GM21360 (cell line): ENCODE results near the gene HDAC7.
"Not testable (repeated sequence)": the region's sequence is repeated elsewhere in the genome, so short reads cannot be mapped to it uniquely, and the experiment has no call there.

Source experiments
- ATAC-seq: cut with Tn5 transposase; IDR thresholded peaks from one replicate; pipeline ENCODE4 v1.9.1; 2021; ENCODE audit warnings: mild to moderate bottlenecking, moderate library complexity; ENCODE audit not compliant: unreplicated experiment

The HDAC7 gene

DNA sequence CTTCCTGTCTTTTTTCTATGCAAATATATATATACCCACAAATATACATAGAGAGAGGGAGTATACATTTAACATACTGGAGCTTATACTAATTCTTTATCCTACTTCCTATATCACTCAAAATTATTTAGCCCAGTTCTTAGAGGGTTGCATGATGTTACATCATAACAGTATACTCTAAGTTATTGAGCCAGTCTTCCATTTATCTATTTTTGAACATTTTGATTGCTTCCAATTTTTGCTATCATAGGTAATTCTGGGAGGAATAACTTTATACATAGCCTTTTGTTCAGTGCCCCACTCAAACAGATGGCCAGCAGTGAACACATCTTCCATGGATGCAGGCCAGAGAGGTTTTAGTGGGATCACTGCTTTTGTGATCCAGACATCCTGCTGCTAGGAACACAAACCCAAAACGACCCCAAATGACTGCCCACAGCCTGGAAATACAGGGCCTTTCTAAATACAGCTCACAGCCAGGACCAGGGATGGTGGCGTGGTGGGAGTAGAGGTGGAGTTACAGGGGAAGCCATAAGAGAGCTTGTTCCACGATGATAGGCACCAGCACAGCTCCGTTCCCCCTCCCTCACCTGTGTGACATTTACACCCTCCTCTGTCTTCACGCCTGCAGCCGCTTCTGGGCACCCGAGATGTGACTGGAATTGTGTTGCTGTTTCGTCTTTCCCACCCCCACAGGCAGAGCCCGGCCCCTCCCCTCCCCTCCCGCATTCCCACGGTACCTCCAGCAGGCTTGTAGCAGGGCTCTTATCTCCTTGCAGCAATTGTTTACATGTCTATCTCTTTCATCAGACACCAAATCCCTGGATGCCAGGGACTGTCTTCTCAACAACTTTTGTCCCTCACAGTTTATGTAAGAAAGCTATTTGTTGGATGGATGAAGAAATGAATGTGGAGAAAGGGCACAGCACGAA is 30.7 kb upstream of the HDAC7 start:
- no peak for ATAC-seq

DNA sequence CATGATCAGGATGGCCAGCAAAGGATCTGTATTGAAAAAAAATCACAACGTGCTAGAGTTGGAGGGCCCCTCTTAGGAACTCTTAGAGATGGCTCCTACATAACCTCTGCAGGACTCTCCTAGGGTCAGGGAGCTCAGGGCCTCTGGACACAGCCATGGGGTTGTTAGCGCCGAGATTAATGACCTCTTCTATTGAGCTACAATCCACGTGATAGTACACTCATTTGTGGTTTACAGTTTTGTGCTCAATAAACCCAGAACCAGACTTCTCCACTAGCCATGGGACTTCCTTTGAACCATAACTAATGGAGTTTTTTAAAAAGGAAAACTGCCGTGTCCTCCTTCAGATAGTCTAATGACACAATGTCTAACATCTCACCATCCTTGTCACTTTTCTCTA is 29.6 kb upstream of the HDAC7 start:
- no peak for ATAC-seq

- no peak for ATAC-seq
Observed at GRCh38 chr12:47848853-47849252, 29.1 kb upstream of the HDAC7 start.

GRCh38 chr12:47846294-47846996 is 26.7 kb upstream of the HDAC7 start:
- no peak for ATAC-seq

GRCh38 chr12:47845081-47845480 is 25.4 kb upstream of the HDAC7 start:
- no peak for ATAC-seq

DNA sequence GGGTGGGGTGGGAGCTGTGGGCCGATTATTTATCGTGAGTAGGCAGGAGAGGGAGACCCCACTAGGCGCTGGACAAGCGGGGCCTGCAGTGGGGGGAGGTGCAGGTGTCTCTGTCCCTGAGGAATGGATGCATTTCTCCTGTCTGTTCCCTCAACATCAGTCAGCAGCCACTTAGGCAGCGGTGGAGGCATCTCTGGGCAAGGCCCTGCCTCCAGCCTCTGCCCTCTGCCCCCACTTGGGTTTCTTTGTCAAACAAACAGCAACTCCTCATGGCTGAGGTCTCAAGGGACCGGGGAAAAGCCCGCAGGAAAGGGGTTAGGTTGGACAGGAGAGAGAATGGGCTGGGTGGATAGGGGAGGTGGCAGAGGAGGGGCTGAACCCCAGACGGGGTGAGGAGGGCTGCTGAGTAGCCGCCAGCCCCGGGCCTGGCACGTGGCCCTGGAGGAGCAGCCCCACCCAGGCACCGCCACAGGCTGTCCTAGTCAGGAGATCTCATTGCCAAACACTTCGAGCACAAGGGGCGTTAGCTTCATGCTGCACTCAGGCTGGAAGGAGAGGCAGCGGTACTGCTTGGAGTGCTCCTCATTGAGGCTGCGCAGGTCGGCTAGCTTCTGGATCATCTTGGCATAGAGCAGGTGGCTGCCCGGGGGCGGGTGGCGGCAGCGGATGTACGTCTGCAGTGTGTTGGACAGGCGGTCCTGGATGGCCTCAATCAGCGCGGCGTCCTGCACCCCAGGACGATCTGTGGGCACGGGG is 24.7 kb upstream of the HDAC7 start:
- ATAC-seq = no peak

GRCh38 chr12:47843226-47843980 is 23.7 kb upstream of the HDAC7 start:
- no peak for ATAC-seq

GRCh38 chr12:47842543-47842942 is 22.8 kb upstream of the HDAC7 start:
- not testable (repeated sequence) for ATAC-seq

DNA sequence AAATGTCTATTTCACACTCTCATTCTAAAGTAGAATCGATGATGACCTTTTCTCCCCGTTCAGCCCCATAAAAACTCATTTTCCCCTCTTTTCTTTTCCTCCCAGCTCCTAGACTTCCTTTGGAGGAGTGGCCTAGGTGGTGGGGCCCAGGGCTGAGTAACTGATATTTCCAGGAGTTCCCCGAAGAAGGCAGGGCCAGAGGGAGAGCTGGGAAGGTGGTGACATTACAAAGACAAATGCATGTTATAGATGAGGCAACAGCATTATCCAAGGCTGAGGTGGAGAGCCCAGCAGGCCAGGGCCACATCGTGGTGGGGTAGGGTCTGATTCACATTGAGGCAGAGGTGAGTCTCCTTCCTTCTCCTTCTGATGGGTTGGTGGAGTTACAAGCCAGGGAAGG is 22.2 kb upstream of the HDAC7 start:
- no peak for ATAC-seq

DNA sequence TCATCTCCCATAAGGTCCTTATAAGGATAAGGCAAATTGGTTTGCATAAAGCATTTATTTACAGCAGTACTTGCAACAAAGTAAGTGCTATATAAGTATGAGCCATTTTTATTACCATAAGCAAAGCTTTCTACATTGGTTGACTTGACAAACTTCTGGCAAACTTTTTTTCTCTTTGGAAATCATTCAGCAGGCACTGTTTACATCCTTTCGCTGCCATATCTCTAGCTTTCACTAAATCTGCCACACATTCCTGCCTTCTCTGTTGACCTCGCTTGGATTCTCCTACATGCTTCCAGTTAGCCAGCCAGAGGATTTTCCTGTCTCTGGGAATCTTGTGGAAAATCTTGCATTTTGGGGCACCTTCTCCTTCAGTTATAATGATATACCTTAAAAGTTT is 21.8 kb upstream of the HDAC7 start:
- no peak for ATAC-seq

GRCh38 chr12:47840571-47840970 is 20.9 kb upstream of the HDAC7 start:
- ATAC-seq = no peak

- ATAC-seq = no peak
Observed at GRCh38 chr12:47839214-47839876, 19.6 kb upstream of the HDAC7 start.

DNA sequence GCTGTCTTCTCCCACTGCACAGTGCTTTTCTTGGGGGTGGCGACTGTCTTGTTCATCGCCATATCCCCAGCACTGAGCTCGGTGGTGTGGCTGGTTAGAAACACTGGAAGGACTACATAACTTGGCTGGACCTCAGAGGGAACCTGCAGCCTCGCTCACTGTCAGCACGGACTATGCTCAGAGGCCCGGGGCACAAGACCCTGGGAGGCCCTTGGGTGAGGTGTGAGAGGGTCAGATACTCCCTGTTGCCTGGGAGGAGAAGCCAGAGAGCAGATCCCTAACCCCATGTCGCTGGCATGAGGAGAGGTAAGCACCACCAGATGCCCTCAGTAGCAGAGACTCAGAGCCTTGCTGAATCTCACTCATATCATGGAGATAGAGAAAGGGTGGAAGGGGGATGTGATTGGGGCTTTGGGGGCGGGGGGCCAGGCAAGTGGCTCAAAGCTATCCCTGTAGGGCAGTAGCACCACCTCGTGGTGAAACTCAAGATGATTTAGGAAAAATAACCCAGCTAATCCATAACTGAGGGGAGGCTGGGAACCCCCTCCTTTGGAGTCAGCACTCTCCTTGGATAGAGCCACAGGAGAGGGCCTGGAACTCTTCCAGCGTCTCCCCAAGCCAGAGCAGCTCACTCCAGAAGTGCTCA is 18.7 kb upstream of the HDAC7 start:
- ATAC-seq = no peak

DNA sequence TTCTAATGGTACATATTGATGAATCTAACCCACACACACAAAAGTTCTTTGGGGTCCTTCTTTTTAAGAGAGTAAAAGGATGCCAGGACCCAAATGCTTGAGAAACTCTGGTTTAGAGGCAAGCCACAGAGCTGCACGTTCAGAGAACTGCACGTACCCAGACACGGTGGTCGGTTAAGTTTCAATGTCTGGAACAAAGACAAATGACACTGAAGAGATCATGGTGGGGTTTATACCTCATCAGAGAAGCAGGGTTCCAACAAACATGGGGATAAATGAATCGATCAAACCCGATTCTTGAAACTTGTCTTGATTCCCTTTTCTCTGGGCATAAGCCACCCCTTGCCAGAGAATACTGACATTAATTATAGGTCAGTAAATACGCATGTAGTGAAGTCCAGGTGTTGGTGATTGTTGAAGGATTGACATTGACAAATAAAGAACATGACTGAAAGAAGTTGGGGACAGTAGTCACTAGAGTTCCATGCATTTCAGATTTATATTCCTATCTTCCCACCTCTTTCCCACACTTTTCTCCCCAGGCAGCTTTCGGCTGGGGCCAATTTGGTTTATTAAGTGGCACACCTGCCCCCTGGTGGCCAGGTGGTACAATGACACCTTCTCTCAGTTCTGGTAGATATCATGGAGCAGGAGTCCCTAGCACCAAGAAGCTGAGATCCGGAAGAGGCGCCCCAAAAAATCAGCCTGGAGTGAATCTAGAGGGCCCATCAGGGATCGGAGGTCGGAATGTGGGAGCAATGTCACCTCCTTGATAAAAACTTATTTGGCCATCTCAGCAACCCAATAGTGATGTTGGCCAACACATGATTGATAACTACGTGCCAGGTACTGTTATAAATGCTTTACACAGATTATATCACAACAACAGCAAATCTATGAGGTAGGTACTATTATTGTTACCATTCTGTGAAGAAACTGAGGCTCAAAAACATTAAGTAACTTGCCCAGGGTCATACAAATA is 17.8 kb upstream of the HDAC7 start:
- ATAC-seq = no peak

GRCh38 chr12:47835831-47836155 is 16.1 kb upstream of the HDAC7 start:
- ATAC-seq = no peak

DNA sequence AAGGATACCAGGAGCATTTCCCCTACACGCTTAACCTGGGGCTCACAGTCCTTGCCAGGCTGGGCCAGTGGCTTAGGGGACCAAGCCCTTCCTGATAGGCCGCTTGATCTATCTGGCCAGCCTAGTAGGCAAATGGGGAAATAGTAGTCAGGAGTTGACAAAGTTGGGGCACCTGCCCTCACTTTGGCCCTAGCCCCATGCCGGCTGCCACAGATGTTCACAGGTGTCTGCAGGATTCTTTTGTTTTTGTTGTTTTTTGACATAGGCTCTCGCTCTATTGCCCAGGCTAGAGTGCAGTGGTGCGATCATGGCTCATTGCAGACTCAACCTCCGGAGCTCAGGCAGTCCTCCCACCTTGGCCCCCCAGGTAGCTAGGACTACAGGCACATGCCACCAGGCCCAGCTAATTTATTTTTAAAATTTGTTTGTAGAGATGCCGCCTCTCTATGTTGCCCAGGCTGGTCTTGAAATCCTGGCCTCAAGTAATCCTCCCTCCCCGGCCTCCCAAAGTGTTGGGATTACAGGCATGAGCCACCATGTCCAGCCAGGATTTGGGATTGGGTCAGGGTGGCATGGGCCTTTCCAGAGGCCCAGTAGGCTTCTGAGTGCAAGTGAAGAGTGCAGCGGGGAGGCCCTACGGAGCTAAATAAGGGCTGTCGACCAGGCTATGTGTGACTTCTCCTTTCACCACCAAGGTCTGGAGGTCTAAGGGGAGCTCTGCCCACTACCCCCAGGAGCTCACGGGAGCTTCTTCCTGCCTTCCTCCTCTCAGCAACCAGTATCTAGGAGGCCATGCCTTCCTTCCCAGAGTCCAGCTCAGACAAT is 15.5 kb upstream of the HDAC7 start:
- no peak for ATAC-seq

- no peak for ATAC-seq
Observed at GRCh38 chr12:47834199-47834903, 14.6 kb upstream of the HDAC7 start.
